HUES64 (cell line): Measurements from ENCODE around the gene ANKAR.

Source experiments
- H3K27ac ChIP-seq: 2 replicates; pipeline ENCODE4 v1.7.0; 2013; ENCODE audit warnings: low read depth, low read length, inconsistent platforms
- H3K27me3 ChIP-seq: 2 replicates; pipeline ENCODE4 v1.6.1; 2013; ENCODE audit warnings: mild to moderate bottlenecking, low read length; ENCODE audit not compliant: insufficient read depth
- H3K36me3 ChIP-seq: 2 replicates; pipeline ENCODE4 v1.6.1; 2013; ENCODE audit warnings: mild to moderate bottlenecking, low read length; ENCODE audit not compliant: insufficient read depth
- H3K4me1 ChIP-seq: 2 replicates; pipeline ENCODE4 v1.6.1; 2013; ENCODE audit warnings: mild to moderate bottlenecking, low read length, moderate library complexity; ENCODE audit not compliant: insufficient read depth
- H3K4me3 ChIP-seq: 2 replicates; pipeline ENCODE4 v1.5.1; 2013; ENCODE audit warnings: mild to moderate bottlenecking, low read length, moderate library complexity
- H3K9ac ChIP-seq: 2 replicates; pipeline ENCODE4 v1.6.1; 2013; ENCODE audit warnings: mild to moderate bottlenecking, low read depth, low read length
- H3K9me3 ChIP-seq: 2 replicates; pipeline ENCODE4 v1.6.1; 2013; ENCODE audit warnings: low read depth, low read length; ENCODE audit not compliant: insufficient read depth

ANKAR gene

DNA sequence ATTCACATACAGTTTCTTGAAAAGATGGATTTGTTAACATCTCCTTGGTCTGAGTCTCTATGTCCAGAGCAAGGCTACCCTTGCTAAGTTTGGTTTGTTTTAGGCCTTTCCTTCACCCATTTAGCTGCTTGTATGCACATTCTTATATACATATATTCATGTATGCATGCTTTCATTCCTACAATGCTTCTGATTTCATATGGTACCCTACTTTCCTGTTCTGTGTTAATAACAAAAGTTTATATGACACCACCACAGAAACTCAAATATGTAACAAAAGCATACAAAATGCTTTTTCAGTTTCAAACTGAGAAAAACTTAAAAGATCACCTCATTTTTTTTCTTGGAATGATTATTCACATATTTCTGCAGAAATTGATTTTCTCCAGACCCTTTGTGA, 48.7 kb downstream of the ANKAR start:
- no peak overlapping the region for H3K27ac ChIP-seq
- no peaks in the 10 kb centered on the region for H3K4me1 ChIP-seq
- no peaks in the 10 kb centered on the region for H3K9me3 ChIP-seq
- H3K36me3 ChIP-seq = no peaks in the 10 kb centered on the region
- H3K27me3 ChIP-seq = no peaks in the 10 kb centered on the region
- no peak overlapping the region for H3K9ac ChIP-seq
- no peak overlapping the region for H3K4me3 ChIP-seq
